ENCODE results near the gene ARPP21. TPM values are rescaled to one million over a fixed set of nuclear protein-coding genes. Genes with fewer than 3 reads are reported as not detected.

ARPP21 gene
- total and polyA plus RNA-seq, 2 donors (not counting 3 experiments of a cell fraction or from before 2014, with no cell fraction given), result not detected

DNA sequence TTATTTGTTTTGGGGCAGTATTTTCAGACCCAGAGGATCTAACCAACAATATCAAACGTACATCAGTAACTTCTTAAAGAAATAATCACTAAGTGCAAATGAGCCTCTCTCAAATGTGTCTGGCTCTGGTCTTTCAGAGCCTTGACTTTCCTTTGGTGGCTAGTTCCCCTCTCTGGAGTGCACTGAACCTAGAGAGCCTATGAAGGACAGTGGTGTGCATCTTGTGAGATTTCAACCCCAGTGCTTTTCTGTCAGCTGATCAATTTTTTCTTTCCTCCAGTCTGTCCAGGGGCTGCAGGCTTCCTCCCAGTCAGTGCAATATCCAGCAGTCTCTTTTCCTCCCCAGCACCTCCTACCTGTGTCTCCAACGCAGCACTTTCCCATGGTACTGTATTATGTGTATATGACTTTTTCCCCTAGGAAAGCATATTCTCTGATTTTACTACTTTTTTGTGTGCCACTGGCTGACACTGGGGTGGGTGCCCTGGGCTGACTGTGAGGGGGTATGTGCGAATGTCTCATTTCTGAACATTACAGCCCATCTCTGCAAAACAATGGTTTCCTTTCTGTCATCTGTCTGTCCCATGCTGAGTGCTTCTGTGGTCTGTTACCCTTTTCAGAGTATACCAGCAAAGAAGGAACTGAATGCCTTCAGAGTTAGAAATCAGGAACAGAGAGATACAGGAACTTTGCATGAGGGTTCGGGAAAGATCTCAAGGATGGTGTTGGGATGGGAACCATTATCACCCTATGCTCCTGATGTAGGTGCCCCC, 98.8 kb downstream of the ARPP21 start:
- ChIA-PET CTCF (no interaction called here), POLR2A (no interaction called here)
- H3K27ac ChIP-seq (ENCODE audit: insufficient read depth, low read depth, low read length), result no peak overlapping the region
- H4K20me1 ChIP-seq (replicated peaks; ENCODE audit: control insufficient read depth, extremely low read depth, insufficient read depth, low read length), result no peaks in the 10 kb centered on the region
- FAIRE-seq (no peak), DNase-seq (ENCODE audit: low read depth, low spot score) (no peak)
- H3K4me1 ChIP-seq (ENCODE audit: control insufficient read depth, extremely low read depth, insufficient read depth, low read length), result no peaks in the 10 kb centered on the region
- intact Hi-C loops (cut with micrococcal nuclease) (no loop called here), dilution Hi-C loops (cut with MboI; ENCODE audit: extremely low pct_ligation_motif_present, low sequenced_read_pairs) (no loop called here)
- no peaks in the 10 kb centered on the region for H3K9me1 ChIP-seq (replicated peaks; ENCODE audit: control insufficient read depth, extremely low read depth, insufficient read depth, low read length)
- H3K79me2 ChIP-seq (ENCODE audit: control insufficient read depth, insufficient read depth, low read length), result no peaks in the 10 kb centered on the region
- H3K27me3 ChIP-seq (ENCODE audit: control insufficient read depth in 2 of 2, insufficient read depth in 2 of 2, low read length in 2 of 2), result no peaks in the 10 kb centered on the region
- no TSS peak for BruUV-seq (replicated peaks)
- H3K36me3 ChIP-seq (ENCODE audit: control insufficient read depth in 2 of 2, extremely low read depth in 1 of 2, insufficient read depth in 2 of 2, low read length in 2 of 2), result no peaks in the 10 kb centered on the region
- H3K9ac ChIP-seq (replicated peaks; ENCODE audit: extremely low read depth, insufficient read depth, low read length), result no peak overlapping the region
- TF ChIP-seq MYC (IDR thresholded peaks at IDR 0.05; ENCODE audit: low read depth, low read length) (no peak), FOS (IDR thresholded peaks at IDR 0.05; ENCODE audit: borderline replicate concordance, insufficient read depth, low read length) (no peak), MAX (IDR thresholded peaks at IDR 0.05; ENCODE audit: insufficient read depth, insufficient read length) (no peak), JUN (IDR thresholded peaks at IDR 0.05; ENCODE audit: borderline replicate concordance, insufficient read depth, insufficient read length, low read depth) (no peak), POLR2A (IDR thresholded peaks at IDR 0.05; ENCODE audit: low read depth, low read length) (no peak), POLR2AphosphoS5 (IDR thresholded peaks at IDR 0.05; ENCODE audit: insufficient read depth, low read depth, low read length) (no peak), CTCF (IDR thresholded peaks at IDR 0.05; ENCODE audit: extremely low read depth in 1 of 2, insufficient read depth in 1 of 2, low read depth in 1 of 2, low read length in 2 of 2) (no peak), EZH2 (IDR thresholded peaks at IDR 0.05; ENCODE audit: borderline replicate concordance, low read depth, low read length, severe bottlenecking) (no peak), GATA2 (IDR thresholded peaks at IDR 0.05; ENCODE audit: insufficient read depth, insufficient read length, low read depth, low read length) (no peak)
- H3K4me2 ChIP-seq (ENCODE audit: insufficient read depth, low read length), result no peak overlapping the region
- no peak overlapping the region for H3K4me3 ChIP-seq (replicated peaks in 1 of 3; ENCODE audit: insufficient read depth in 1 of 3, low read depth in 1 of 3, low read length in 3 of 3)
- no peaks in the 10 kb centered on the region for H3K9me3 ChIP-seq (replicated peaks; ENCODE audit: control insufficient read depth, insufficient read depth, low read length)
- H2AFZ ChIP-seq (ENCODE audit: low read depth, low read length), result no peak overlapping the region

Measured in endothelial cell of umbilical vein (primary cell).